AG09309 (cell line): Measurements from ENCODE around the gene NTM.
A peak's percentile ranks its signal among the peaks of the same experiment; 100 is the strongest.

ENCODE experiments used
- DNase-seq: peaks from one replicate; pipeline ENCODE4 v3.0.0-alpha.2; 2010; ENCODE audit warnings: low read depth
- H3K4me3 ChIP-seq: 2 replicates; pipeline ENCODE4 v1.5.1; 2011; ENCODE audit warnings: mild to moderate bottlenecking, low read depth, low read length, moderate library complexity; ENCODE audit not compliant: control insufficient read depth
- CTCF ChIP-seq: IDR thresholded peaks from 2 replicates; pipeline ENCODE4 v1.5.1; 2011; ENCODE audit warnings: mild to moderate bottlenecking, low read depth, low read length, inconsistent platforms; ENCODE audit not compliant: insufficient read depth, control insufficient read depth; ENCODE audit errors: missing control alignments

NTM gene

GRCh38 chr11:131561972-131562371 lies 191.6 kb downstream of the NTM start:
- H3K4me3 ChIP-seq, result no peak overlapping the region
- DNase-seq, result no peak
- no peak for TF ChIP-seq CTCF

GRCh38 chr11:131568318-131568717 lies 197.9 kb downstream of the NTM start:
- H3K4me3 ChIP-seq, result no peak overlapping the region
- no peak for TF ChIP-seq CTCF
- no peak for DNase-seq

- no peak overlapping the region for H3K4me3 ChIP-seq
- no peak for DNase-seq
- TF ChIP-seq CTCF, result no peak
Observed at GRCh38 chr11:131571571-131571970, 201.2 kb downstream of the NTM start.

GRCh38 chr11:131572423-131572822 lies 202.0 kb downstream of the NTM start:
- H3K4me3 ChIP-seq, result no peak overlapping the region
- TF ChIP-seq CTCF, result no peak
- DNase-seq, result no peak

- peak; percentile 94 for DNase-seq
- TF ChIP-seq CTCF, result peak; percentile 84
- H3K4me3 ChIP-seq, result no peak overlapping the region
Observed at GRCh38 chr11:131579932-131580387, 209.5 kb downstream of the NTM start.

- no peak overlapping the region for H3K4me3 ChIP-seq
- peak; percentile 60 for DNase-seq
- no peak for TF ChIP-seq CTCF
Observed at GRCh38 chr11:131580476-131580875, 210.1 kb downstream of the NTM start.

- DNase-seq, result peak; percentile 23
- no peak for TF ChIP-seq CTCF
Observed at GRCh38 chr11:131581046-131581445, 210.6 kb downstream of the NTM start.

More at GRCh38 chr11:131581046-131581445, 210.6 kb downstream of the NTM start:
- H3K4me3 ChIP-seq, result no peak overlapping the region
